ENCODE measurements around the gene SEPTIN5. TPM values are rescaled to one million over a fixed set of nuclear protein-coding genes. Genes with fewer than 3 reads are reported as not detected.

The SEPTIN5 gene
- total and polyA plus RNA-seq, 9 of the 15 experiments (the other 6 are each of a cell fraction or from before 2014, with no cell fraction given), result 0.03 to 195 (median 119) TPM

- TF ChIP-seq TBL1XR1 (IDR thresholded peaks at IDR 0.05; ENCODE audit: low read length in 2 of 2) (no peak), TGIF2 (CRISPR knock-in tag; IDR thresholded peaks at IDR 0.05) (no peak), ETV6 (IDR thresholded peaks at IDR 0.05; ENCODE audit: borderline replicate concordance in 1 of 2, low read depth in 2 of 2, low read length in 1 of 2) (no peak), ETV6 (CRISPR knock-in tag; IDR thresholded peaks at IDR 0.05; ENCODE audit: borderline replicate concordance) (no peak), CC2D1A (IDR thresholded peaks at IDR 0.05) (peak; percentile 69; the same call in 1 of the 2 replicates), E2F6 (IDR thresholded peaks at IDR 0.05; ENCODE audit: borderline replicate concordance in 1 of 2, extremely low read depth in 1 of 2, insufficient read depth in 1 of 2, insufficient read length in 1 of 2, low read depth in 1 of 2, low read length in 1 of 2, poor library complexity in 1 of 2, severe bottlenecking in 1 of 2) (no peak), KAT7 (CRISPR knock-in tag; IDR thresholded peaks at IDR 0.05; ENCODE audit: borderline replicate concordance) (no peak), ZNF408 (CRISPR knock-in tag; IDR thresholded peaks at IDR 0.05; ENCODE audit: low read depth) (no peak), MCM5 (IDR thresholded peaks at IDR 0.05; ENCODE audit: low read depth) (0 out of 2 replicates have a peak, but pooled peaks have one; percentile 12), E4F1 (CRISPR knock-in tag; IDR thresholded peaks at IDR 0.05; ENCODE audit: borderline replicate concordance) (no peak), MAZ (CRISPR knock-in tag; conservative IDR thresholded peaks at IDR 0.05 in 1 of 2, IDR thresholded peaks at IDR 0.05 in 1 of 2) (0 out of 4 replicates have a peak, but pooled peaks of 1 of the 2 experiments have one; percentile 26), ZNF512 (tag; IDR thresholded peaks at IDR 0.05) (peak; percentile 99), HCFC1 (IDR thresholded peaks at IDR 0.05; ENCODE audit: low read depth, low read length) (no peak), ZNF77 (CRISPR knock-in tag; IDR thresholded peaks at IDR 0.05) (no peak), MCM7 (IDR thresholded peaks at IDR 0.05) (0 out of 4 replicates have a peak, but pooled peaks of 1 of the 2 experiments have one; percentile 52), CBX2 (IDR thresholded peaks at IDR 0.05; ENCODE audit: insufficient read depth, low read length, poor library complexity, severe bottlenecking) (peak; percentile 45), IFI16 (CRISPR knock-in tag; IDR thresholded peaks at IDR 0.05) (no peak), KDM5B (IDR thresholded peaks at IDR 0.05; ENCODE audit: insufficient replicate concordance, low read depth, low read length) (no peak)
- TF ChIP-seq, protein P1, sequence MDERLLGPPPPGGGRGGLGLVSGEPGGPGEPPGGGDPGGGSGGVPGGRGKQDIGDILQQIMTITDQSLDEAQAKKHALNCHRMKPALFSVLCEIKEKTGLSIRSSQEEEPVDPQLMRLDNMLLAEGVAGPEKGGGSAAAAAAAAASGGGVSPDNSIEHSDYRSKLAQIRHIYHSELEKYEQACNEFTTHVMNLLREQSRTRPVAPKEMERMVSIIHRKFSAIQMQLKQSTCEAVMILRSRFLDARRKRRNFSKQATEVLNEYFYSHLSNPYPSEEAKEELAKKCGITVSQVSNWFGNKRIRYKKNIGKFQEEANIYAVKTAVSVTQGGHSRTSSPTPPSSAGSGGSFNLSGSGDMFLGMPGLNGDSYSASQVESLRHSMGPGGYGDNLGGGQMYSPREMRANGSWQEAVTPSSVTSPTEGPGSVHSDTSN (CRISPR knock-in tag; IDR thresholded peaks at IDR 0.05; ENCODE audit: low read depth), result no peak
- TF ChIP-seq, protein P1 (tag; conservative IDR thresholded peaks at IDR 0.05; ENCODE audit: low read depth), result no peak
These were observed 13.4 kb upstream of the SEPTIN5 start (continued) for GRCh38 chr22:19700790-19701419.
